HG02852 (cell line): ENCODE measurements around the gene ELANE.
"Not testable (repeated sequence)": the region's sequence is repeated elsewhere in the genome, so short reads cannot be mapped to it uniquely, and the experiment has no call there.

Source experiments
- ATAC-seq: cut with Tn5 transposase; IDR thresholded peaks from one replicate; pipeline ENCODE4 v1.9.1; 2021; ENCODE audit warnings: mild to moderate bottlenecking, moderate library complexity; ENCODE audit not compliant: unreplicated experiment

Gene ELANE

DNA sequence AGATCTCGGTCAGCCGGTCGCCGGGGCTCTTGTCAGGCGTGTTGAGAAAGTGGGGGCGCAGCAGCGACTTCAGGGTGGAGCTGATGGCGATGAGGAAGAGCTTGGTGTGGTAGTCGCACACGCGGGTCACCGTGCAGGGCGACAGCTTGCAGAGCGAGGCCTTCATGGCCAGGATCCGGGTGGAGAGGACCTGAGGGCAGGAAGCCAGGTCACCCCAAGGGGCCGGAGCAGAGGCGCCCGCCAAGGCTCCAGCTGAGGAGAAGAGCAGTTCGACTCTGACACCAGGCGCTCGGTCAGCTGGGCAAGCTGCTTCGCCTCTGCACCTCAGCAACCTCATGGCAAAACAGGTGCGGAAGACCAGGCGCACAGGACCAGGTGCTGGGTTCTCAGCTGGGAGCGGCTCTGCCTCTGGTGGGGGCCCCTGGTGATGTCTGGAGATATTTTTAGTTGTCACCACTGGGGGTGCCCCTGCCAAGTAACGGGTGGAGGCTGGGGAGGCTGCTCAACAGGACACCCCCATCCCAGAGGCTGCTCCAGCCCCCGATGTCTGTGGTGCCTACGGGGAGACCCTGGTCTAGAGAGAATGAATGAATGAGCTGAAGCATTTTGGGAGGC lies 23.3 kb downstream of the ELANE start:
- ATAC-seq: no peak

DNA sequence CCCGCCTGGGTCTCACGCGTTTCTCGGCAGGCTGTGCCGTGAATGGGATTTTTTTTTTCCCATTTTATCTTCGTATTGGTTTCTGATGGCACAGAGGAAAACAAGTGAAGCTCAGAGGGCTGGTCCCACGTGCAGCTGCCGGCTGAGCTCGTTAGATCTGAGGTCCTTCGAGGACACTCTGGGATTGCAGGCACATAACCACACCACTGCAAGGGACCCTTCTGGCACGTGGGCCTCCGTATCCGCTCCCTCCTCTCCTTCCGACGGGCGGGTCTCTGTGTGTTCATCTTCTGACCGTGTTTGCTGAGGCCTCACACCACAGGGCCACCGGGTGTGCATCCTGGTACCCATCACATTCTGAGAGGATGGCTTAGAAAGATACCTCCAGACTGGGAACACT lies 24.0 kb downstream of the ELANE start:
- ATAC-seq: no peak

DNA sequence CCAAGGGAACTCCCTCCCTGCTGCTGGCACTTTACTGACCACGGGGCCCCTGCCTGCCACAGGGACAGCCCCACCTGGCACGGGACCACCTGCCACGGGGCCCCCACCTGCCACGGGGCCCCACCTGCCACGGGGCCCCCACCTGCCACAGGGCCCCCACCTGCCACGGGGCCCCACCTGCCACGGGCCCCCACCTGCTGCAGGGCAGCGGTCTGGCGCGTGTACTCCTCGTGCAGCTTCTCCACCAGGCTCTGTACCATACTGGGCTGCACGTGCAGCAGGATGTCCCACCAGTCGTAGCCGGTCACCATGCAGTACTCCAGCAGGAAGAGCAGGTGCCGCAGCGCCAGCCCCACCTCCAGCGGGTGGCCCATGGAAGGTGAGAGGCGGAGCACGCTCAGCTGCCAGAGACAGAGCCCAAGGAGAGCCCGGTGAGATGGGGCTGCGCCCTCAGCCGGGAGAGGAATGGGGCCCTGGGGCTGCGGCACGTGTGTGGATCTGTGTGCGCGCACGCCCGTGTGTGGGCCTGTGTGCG lies 24.7 kb downstream of the ELANE start:
- ATAC-seq: no peak

DNA sequence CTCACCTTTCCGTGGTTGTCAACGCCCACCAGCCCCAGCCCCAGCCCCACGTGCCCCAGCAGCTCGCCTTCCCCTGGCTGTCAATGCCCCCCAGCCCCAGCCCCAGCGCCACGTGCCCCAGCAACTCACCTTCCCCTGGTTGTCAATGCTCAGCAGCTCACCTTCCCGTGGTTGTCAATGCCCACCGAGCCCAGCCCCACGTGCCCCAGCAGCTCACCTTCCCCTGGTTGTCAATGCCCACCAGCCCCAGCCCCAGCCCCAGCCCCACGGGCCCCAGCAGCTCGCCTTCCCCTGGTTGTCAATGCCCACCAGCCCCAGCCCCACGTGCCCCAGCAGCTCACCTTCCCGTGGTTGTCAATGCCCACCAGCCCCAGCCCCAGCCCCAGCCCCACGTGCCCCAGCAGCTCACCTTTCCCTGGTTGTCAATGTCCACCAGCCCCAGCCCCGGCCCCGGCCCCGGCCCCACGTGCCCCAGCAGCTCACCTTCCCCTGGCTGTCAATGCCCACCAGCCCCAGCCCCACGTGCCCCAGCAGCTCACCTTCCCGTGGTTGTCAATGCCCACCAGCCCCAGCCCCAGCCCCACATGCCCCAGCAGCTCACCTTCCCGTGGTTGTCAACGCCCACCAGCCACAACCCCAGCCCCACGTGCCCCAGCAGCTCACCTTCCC lies 26.0 kb downstream of the ELANE start:
- not testable (repeated sequence) for ATAC-seq

DNA sequence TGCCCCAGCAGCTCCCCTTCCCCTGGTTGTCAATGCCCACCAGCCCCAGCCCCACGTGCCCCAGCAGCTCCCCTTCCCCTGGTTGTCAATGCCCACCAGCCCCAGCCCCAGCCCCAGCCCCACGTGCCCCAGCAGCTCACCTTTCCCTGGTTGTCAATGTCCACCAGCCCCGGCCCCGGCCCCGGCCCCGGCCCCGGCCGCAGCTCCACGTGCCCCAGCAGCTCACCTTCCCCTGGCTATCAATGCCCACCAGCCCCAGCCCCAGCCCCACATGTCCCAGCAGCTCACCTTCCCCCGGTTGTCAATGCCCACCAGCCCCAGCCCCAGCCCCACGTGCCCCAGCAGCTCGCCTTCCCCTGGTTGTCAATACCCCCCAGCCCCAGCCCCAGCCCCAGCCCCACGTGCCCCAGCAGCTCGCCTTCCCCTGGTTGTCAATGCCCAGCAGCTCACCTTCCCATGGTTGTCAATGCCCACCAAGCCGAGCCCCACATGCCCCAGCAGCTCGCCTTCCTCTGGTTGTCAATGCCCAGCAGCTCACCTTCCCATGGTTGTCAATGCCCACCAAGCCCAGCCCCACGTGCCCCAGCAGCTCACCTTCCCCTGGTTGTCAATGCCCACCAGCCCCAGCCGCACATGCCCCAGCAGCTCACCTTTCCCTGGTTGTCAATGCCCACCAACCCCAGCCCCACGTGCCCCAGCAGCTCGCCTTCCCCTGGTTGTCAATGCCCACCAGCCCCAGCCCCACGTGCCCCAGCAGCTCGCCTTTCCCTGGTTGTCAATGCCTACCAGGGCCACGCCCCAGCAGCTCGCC lies 26.9 kb downstream of the ELANE start:
- ATAC-seq: not testable (repeated sequence)

DNA sequence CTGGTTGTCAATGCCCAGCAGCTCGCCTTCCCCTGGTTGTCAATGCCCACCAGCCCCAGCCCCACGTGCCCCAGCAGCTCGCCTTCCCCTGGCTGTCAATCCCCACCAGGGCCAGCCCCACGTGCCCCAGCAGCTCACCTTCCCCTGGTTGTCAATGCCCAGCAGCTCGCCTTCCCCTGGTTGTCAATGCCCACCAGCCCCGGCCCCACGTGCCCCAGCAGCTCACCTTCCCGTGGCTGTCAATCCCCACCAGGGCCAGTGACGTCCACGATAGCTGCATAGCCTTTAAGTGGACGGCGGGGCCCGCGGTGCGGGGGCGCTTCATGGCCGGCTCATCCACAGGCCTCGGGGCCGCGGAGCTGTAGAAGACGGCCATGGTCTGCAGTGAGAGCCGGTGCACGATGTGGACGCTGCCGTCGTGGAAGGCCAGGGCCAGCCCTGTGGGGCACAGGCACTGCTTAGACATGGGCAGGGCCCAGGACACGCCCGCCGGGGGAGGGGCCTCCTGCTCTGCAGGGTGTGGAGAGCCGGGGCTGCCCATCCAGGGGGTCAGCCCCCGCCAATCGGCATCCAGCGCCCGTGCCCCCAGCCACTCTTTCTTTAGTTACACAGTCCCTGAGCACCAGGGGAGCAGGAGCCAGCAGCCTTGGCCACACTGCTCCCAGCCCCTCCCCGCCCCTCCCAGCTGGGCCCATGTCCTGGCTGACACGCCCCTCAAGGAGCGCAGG lies 27.8 kb downstream of the ELANE start:
- ATAC-seq: no peak

DNA sequence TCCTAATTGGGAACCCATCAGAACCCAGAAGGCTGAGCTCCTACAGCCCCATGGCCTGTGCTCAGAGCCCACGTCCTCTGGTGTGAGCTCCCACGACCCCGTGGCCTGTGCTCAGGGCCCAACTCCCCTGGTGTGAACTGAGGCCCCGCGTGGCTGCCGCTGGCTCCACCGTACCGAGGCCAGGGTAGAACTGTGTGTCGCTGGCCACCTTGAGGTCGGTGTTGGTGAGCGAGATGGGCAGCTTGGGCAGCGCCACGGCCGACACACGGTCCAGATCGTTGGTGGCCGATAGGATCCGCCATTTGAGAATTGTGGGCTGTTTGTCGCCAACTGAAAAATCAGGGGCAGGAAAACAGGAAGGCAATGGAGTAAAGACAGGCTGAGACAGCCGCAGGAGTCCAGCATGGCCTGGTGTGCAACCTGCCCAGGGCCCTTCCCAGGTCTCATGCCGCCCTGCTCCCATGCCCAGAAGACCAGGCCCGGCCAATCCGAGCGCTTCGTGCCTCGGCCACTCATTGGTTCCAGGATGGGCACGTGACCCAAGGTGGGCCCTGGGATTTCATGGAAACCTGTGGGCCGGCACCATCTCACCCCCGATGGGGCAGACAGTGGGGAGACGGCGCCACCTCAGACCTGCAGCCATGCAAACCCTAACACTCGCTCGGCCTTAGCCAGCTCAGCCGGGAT lies 29.4 kb downstream of the ELANE start:
- no peak for ATAC-seq

DNA sequence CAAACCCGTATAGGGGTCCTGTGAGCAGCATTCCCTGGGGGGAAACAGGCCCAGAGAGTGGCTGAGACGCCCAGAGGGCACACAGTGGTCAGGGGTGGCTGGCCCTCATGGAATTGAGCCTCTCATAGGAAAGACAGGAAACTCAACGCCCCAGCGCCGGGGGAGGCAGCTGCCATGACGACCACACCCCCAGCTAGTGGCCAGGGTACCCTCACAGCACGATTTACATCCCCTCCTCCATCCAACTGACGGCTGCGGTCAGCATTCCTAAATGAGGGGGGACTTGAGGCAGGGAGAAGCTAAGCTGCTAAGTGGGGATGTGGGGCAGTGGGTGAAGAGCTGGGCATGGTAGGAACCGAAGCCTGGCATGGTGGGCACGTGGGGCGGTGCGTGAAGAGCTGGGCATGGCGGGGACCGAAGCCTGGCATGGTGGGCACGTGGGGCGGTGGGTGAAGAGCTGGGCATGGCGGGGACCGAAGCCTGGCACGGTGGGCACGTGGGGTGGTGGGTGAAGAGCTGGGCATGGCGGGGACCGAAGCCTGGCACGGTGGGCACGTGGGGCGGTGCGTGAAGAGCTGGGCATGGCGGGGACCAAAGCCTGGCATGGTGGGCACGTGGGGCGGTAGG lies 30.9 kb downstream of the ELANE start:
- no peak for ATAC-seq

DNA sequence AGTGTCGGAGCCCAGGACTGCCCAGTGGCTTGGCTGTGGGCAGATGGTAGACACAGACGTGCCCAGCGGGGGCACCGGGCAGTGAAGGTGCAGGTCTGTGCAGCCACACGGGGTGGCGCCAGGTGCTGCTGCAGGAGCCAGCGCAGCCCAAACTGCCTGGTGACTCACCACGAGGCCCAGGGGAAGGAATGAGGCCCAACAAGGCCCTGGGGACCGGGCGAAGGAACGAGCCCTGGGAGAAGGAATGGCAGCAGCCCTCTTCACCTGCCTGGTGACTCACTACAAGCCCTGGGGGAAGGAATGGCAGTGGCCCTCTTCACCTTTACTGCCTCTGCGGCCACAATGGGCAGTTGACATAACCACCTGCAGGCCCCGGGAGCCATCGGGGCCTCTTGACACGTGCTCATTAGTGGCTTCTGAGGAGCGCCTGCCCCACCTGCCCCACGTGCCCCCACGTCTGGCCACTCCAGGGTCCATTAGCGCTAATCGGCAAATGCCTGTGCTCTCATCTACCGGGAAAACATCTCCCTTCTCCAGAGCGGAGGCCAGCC lies 31.6 kb downstream of the ELANE start:
- no peak for ATAC-seq

DNA sequence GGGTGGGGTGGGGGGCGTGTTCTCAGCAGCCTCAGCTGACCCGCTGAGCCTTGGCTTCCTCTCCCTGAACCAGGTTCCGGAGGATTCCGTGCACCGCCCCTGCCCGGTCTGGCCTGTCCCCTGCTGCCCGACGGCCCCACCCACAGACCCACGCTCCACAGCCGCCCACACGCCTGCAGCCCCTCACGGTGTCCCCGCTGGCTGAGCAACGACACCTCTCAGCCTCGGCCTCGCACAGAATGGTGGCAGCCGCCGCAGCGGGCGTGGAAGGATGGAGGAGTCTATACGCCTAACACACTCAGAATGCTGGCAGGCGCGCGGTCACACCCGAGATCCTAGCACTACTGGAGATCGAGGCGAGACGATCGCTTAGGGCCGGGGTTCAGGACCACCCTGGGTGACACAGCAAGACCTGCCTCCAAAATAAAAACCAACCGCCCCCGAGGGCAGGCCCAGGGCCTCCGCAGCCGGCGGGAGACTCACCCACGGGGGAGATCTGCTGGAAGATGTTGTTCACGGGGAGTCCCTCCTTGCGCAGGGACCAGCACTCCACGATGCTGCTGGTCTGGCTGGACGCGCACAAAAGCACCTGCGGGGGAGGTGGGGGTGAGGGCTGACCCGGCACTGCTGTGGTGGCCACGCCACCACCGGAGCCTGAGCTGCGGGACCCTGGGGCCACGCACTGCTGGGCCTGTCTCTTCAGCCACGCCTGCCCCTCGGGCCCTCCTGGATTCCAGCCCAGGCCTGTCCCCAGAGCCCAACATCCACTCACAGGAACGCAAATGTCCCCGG lies 32.5 kb downstream of the ELANE start:
- ATAC-seq: no peak

DNA sequence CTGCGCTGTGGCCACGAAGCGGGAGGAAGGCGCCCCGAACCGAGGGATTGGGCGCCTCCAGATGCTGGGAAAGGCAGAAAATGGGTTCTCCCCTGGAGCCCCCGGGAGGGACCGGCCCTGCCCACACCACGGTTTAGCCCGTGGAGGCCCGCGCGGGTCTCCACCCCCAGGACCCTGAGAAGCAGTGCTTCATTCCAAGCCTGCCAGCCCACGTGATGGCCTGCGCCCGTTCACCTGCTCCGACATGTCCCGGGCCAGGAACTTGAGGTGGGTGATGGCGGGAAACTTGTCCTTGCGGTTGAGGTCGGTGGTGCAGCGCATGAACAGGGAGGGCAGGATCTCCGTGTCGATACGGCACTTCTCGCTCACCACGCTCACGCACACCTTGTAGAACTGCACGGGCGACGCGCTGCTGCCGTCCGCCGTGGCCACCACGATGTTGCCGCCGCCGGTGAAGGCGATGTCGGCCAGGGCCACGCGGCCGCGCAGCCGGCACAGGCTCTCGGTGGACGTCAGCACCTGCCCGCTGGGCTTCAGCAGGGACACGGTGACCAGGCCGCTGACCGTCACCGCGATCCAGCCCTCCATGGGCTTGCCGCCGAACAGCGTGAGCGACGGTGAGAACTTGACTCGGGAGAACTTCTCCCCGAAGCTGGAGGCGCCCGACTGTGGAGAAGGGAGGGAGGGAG lies 33.6 kb downstream of the ELANE start:
- no peak for ATAC-seq

DNA sequence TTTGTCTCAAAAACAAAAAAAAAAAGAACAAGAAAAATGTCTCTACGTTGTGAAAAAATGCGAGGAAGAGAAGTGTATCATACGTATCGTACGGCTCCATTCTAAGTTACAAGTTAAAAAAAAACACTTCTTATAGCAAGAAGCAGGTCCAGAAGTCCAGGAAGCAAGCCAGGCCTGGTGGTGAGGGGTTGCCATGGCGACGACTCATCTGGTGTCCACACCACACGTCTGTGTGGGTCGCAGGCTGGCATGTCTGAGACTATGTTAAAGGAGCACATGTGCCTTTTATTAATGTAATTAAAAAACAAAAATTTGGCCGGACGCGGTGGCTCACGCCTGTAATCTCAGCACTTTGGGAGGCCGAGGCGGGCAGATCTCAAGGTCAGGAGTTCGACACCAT lies 35.0 kb downstream of the ELANE start:
- no peak for ATAC-seq

DNA sequence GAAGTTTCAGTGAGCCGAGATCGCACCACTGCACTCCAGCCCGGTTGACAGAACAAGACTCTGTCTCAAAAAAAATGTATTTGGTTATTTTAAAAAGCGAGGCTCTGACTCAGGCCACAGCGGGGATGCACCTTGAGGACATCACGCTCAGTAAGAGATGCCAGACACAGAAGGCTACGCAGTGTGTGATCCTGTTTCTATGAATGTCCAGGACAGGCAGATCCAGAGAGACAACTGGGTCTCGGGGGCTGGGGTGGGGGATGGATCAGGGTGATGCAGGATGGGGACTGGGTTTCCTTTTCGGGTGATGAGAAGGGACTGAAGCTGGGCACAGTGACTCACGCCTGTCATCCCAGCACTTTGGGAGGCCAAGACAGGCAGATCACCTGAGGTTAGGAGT lies 35.5 kb downstream of the ELANE start:
- no peak for ATAC-seq

DNA sequence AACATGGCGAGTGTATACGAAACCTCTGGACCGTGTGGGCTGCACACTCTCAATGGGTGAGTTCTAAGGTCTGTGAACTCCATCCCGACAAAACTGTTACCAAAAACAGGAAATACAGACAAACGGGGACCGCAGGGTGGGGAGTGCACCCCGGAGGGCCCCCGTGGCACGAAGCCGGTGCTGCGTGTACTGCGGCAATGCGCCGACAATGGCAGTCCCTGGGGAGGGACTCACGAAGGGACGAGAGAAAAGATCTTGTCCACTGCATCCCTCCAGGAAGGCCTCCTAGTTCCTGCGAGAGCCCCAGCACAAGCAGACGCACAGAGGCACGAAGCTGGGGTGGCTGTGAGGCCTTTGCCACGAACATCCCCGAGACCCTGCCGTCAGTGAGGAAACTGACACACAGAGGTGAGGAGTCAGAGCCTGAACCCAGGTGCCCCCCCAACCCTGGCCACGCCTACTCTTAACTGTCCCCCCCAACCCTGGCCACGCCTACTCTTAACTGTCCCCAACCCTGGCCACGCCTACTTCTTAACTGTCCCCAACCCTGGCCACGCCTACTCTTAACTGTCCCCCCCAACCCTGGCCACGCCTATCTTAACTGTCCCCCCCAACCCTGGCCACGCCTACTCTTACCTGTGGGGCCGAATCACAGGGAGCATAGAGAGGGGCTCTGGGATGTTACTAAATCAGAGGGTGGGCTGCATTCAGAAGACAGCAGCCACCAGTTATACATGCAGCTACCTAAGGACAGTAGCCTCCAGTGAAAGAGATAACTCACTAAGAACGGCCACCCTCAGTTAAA lies 36.7 kb downstream of the ELANE start:
- no peak for ATAC-seq

DNA sequence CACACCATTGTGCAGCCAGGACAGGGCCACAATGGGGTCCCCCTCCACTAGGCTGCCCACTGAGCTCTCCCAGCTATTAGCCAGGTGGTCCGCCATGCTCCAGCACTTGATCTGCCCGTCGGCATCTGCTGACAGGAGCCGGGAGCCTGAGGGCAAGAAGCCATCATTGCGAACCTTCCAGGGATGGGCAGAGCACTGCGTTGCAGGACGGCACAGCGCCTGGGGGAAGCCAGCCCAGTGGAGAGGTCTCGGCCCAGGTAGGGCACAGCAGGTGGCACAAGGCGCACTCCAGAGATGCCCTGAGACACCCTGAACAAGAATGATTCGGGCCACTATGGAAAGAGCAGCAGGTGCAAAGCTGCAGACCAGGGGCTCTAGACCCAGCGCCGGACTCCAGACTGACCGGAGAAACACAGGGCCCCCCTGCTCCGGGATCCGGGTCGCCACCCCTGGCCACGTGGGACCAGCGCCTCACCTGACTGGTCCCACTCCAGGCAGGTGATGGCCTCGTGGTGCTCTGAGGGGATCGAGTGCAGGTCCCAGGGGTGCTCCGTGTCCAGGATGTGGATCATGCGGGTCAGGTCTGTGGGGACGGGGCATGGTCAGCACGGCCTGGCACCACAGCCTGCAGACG lies 37.7 kb downstream of the ELANE start:
- no peak for ATAC-seq

DNA sequence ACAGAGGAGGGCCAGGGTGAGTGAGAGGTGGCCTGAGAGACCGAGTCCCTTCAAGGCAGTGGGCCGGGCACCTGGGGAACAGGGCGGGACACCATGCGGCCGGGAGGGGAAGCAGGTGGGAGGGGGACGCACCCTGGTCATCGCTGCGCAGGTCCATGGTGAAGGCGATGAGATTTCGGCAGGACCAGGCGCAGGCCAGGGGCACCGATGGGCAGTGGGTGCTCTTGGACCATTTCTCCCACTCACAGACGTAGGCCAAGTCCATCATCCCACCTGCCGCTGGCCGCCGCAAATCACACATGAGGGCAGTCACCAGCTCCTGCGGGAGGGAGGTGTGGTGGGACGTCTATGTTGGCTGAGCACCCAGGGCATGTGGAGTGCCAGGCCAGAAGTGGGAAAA lies 38.7 kb downstream of the ELANE start:
- ATAC-seq: no peak
